ENCODE measurements around the gene CLCNKA. TPM values are rescaled to one million over a fixed set of nuclear protein-coding genes. Genes with fewer than 3 reads are reported as not detected.
A peak's percentile ranks its signal among the peaks of the same experiment; 100 is the strongest.
"Not testable (repeated sequence)": the region's sequence is repeated elsewhere in the genome, so short reads cannot be mapped to it uniquely, and the experiment has no call there.

The CLCNKA gene
- total RNA-seq, 4 donors from 2014 or later: 0.64 to 0.94 (median 0.80) TPM; not detected in 1

GRCh38 chr1:16020325-16020724 lies 1.5 kb upstream of the CLCNKA start:
- peaks cover 23 to 34% of the 10 kb centered on the region in 2 donors for H3K4me1 ChIP-seq

GRCh38 chr1:16020878-16021277 lies 958 bp upstream of the CLCNKA start:
- DNase-seq; H3K27me3 ChIP-seq; intact Hi-C loops (cut with DNase I; ENCODE audit: low total_unique reads); H3K4me3 ChIP-seq; in situ Hi-C loops (cut with MboI; ENCODE audit: low sequenced_read_pairs in 4 of 4); H3K9me3 ChIP-seq; ATAC-seq; H3K36me3 ChIP-seq: not testable (repeated sequence)
- Histone ChIP-seq H3K4me1 (peaks cover 22 to 29% of the 10 kb centered on the region in 2 donors), H3K27ac (peak overlapping the region; percentile 97 to 100 (median 98))

More at GRCh38 chr1:16020325-16020724, 1.5 kb upstream of the CLCNKA start:
- ATAC-seq (no peak), DNase-seq (peak in 1 of 2 donors; percentile 69)
- no peaks in the 10 kb centered on the region for H3K27me3 ChIP-seq
- in situ Hi-C loops (cut with MboI; ENCODE audit: low sequenced_read_pairs in 4 of 4) (no loop called here), intact Hi-C loops (cut with DNase I; ENCODE audit: low total_unique reads) (no loop called here)
- no peaks in the 10 kb centered on the region for H3K9me3 ChIP-seq
- TF ChIP-seq POLR2A (IDR thresholded peaks at IDR 0.05): peak in 1 of 2 donors; percentile 19
- no peak for TF ChIP-seq CTCF (IDR thresholded peaks at IDR 0.05 in 4 of 5, conservative IDR thresholded peaks at IDR 0.05 in 1 of 5)
- no peak overlapping the region for H3K4me3 ChIP-seq
- H3K36me3 ChIP-seq: no peaks in the 10 kb centered on the region
- H3K27ac ChIP-seq: peak overlapping the region; percentile 97 to 100 (median 98)

- Histone ChIP-seq H3K9me3 (no peaks in the 10 kb centered on the region), H3K36me3 (no peaks in the 10 kb centered on the region), H3K27ac (peak overlapping the region; percentile 97 to 100 (median 98)), H3K4me1 (peaks cover 29 to 35% of the 10 kb centered on the region in 2 donors), H3K27me3 (no peaks in the 10 kb centered on the region), H3K4me3 (no peak overlapping the region)
- no peak for DNase-seq
- in situ Hi-C loops (cut with MboI; ENCODE audit: low sequenced_read_pairs in 4 of 4): no loop called here
- no peak for ATAC-seq
- TF ChIP-seq CTCF (IDR thresholded peaks at IDR 0.05 in 4 of 5, conservative IDR thresholded peaks at IDR 0.05 in 1 of 5) (no peak), POLR2A (IDR thresholded peaks at IDR 0.05) (no peak)
- intact Hi-C loops (cut with DNase I; ENCODE audit: low total_unique reads): no loop called here
Observed at GRCh38 chr1:16022393-16022792, 557 bp downstream of the CLCNKA start.

GRCh38 chr1:16023050-16023653 lies 1.3 kb downstream of the CLCNKA start:
- no peak for ATAC-seq
- no peaks in the 10 kb centered on the region for H3K9me3 ChIP-seq
- peaks cover 28 to 34% of the 10 kb centered on the region in 2 donors for H3K4me1 ChIP-seq
- no peak for DNase-seq
- no peak overlapping the region for H3K4me3 ChIP-seq
- H3K36me3 ChIP-seq: no peaks in the 10 kb centered on the region
- no peak for TF ChIP-seq CTCF (IDR thresholded peaks at IDR 0.05 in 4 of 5, conservative IDR thresholded peaks at IDR 0.05 in 1 of 5)
- no peak for TF ChIP-seq POLR2A (IDR thresholded peaks at IDR 0.05)
- no peaks in the 10 kb centered on the region for H3K27me3 ChIP-seq
- H3K27ac ChIP-seq: peak overlapping the region; percentile 13 to 99 (median 30)
- intact Hi-C loops (cut with DNase I; ENCODE audit: low total_unique reads): no loop called here
- in situ Hi-C loops (cut with MboI; ENCODE audit: low sequenced_read_pairs in 4 of 4): no loop called here

GRCh38 chr1:16026302-16026701 lies 4.5 kb downstream of the CLCNKA start:
- H3K27ac ChIP-seq; H3K27me3 ChIP-seq; DNase-seq; intact Hi-C loops (cut with DNase I; ENCODE audit: low total_unique reads); H3K36me3 ChIP-seq; in situ Hi-C loops (cut with MboI; ENCODE audit: low sequenced_read_pairs in 4 of 4); ATAC-seq; H3K9me3 ChIP-seq: not testable (repeated sequence)
- peaks cover 7 to 10% of the 10 kb centered on the region in 2 donors for H3K4me1 ChIP-seq
- peak overlapping the region in 1 of 4 donors; percentile 43 for H3K4me3 ChIP-seq

All from gastrocnemius medialis (tissue), 4 donors.